Thyroid gland (tissue), 4 donors: ENCODE results near the gene ACSL1.

Experiments
- CTCF ChIP-seq, 6 experiments: fragments of 200-600 bp in 3 of 6; fragments of 450-650 bp in 3 of 6; sonication (generic) in 3 of 6; IDR thresholded peaks; one replicate each; pipeline ENCODE4 v1.5.1; 2016 to 2019; ENCODE audit warnings: antibody characterized with exemption in 6 of 6, mild to moderate bottlenecking in 2 of 6, inconsistent platforms in 1 of 6, moderate library complexity in 1 of 6
- POLR2A ChIP-seq, 2 donors: fragments of 450-650 bp; IDR thresholded peaks; one replicate each; pipeline ENCODE4 v1.6.1; 2017; ENCODE audit warnings: antibody characterized with exemption in 2 of 2, mild to moderate bottlenecking in 2 of 2, moderate library complexity in 1 of 2

- TF ChIP-seq CTCF (IDR thresholded peaks at IDR 0.05) (no peak), POLR2A (IDR thresholded peaks at IDR 0.05) (no peak)
Measured at GRCh38 chr4:184757810-184758209, 68.0 kb downstream of the ACSL1 start.
